HG02571 (cell line): ENCODE results near the gene LRRC66.

ENCODE experiments used
- ATAC-seq: cut with Tn5 transposase; IDR thresholded peaks from one replicate; pipeline ENCODE4 v1.9.1; 2021; ENCODE audit warnings: mild to moderate bottlenecking, moderate library complexity; ENCODE audit not compliant: unreplicated experiment

Gene LRRC66

GRCh38 chr4:52015366-52015765 lies 4.8 kb downstream of the LRRC66 start:
- ATAC-seq = no peak

GRCh38 chr4:52014903-52015302 lies 5.3 kb downstream of the LRRC66 start:
- no peak for ATAC-seq

DNA sequence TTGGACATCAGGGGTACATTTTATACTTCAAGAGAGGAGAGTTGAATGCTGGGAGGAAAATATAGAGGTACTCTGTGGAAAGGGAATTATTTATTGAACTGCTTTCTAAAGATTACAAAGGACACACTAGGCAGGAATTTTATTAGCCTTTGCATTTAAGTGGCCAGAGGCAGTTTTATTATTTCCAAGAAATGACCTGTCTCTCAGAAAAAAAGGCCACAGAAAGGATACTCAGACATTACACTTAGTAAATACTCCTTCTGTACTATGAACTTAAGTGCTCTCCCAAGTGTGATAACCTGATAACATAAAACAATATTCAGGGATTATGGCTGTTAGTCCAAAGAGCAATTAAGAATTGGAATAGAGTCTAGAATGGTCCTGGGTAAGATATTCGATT lies 7.5 kb downstream of the LRRC66 start:
- ATAC-seq = no peak

DNA sequence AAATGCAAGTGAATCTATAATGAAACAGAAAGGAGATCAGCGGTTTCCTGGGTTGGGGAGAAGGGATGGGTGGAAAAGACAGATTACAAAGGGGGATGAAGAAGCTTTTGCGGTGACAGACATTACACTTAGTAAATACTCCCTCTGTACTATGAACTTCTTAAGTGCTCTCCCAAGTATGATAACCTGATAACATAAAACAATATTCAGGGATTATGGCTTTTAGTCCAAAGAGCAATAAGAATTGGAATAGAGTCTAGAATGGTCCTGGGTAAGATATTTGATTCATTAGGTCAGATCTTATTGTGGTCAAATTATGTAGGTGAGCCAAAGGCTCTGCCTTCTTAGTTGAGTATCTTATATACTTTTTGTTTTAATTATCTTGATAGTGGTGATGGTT lies 9.2 kb downstream of the LRRC66 start:
- ATAC-seq = no peak

DNA sequence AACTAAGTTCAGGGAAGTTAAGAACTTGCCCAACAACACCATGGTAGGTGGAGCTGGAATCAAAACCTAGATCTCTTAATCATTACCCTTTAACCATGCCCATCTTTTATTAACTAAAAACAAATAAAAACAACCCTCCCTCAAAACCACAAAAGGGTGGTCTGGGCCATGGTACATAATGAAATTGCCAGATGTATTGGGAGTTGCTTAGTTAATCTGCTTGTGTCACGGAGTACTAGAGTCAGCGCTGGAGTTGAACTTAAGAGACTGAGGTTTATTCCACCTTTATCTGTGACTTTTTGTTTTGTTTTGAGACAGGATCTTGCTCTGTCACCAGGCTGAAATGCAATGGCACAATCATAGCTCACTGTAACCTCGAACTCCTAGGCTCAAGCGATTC lies 13.3 kb downstream of the LRRC66 start:
- no peak for ATAC-seq

DNA sequence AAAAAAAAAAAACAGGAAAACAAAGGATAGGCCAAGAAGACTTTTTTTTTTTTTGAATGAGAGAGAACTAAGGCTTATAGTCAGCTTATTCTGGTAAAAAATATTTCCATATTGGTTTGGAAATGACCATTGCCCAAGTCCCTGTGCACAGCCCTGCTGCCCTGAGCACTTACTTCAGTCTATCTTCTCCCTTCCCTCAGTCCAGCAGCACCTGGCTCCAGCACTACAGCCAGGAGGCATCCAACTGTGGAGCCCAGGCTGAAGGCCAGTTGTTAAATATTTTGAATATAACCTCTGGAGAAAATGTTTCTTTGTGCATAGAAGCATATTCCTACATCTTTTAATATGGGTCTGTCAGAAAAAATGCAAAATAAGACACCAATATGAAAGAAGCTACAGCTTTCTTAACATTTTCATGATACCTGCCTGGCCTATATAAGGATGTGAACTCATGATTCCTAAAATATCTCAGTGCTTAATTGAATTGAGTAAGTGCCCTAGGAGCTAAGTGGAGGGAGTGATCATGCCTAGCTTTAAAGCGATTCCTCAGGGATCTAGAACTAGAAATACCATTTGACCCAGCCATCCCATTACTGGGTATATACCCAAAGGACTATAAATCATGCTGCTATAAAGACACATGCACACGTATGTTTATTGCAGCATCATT lies 14.4 kb downstream of the LRRC66 start:
- no peak for ATAC-seq

DNA sequence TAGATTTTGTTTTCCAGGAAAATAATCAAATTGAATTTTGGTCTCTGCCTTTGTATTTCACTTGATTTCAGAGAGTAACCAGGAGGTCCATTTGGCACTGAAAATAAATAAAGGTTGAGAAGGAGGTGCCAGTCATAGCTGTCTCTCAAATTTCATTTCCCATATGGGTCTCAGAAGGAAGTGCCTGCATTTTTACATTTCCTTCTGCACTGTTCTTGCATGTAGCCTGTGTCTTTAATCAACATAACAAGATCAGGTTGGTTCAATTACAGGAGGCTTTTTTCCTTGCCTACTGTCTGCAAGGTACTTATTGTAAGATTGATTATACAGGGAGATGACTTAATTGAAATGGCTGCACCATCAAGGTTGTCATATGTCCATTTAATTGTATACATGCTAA lies 15.7 kb downstream of the LRRC66 start:
- no peak for ATAC-seq

GRCh38 chr4:52001616-52002015 lies 18.5 kb downstream of the LRRC66 start:
- ATAC-seq = no peak

GRCh38 chr4:51999250-51999649 lies 20.9 kb downstream of the LRRC66 start:
- no peak for ATAC-seq

- no peak for ATAC-seq
Measured at GRCh38 chr4:51998837-51999236, 21.3 kb downstream of the LRRC66 start.

- no peak for ATAC-seq
Measured at GRCh38 chr4:51997647-51998046, 22.5 kb downstream of the LRRC66 start.

DNA sequence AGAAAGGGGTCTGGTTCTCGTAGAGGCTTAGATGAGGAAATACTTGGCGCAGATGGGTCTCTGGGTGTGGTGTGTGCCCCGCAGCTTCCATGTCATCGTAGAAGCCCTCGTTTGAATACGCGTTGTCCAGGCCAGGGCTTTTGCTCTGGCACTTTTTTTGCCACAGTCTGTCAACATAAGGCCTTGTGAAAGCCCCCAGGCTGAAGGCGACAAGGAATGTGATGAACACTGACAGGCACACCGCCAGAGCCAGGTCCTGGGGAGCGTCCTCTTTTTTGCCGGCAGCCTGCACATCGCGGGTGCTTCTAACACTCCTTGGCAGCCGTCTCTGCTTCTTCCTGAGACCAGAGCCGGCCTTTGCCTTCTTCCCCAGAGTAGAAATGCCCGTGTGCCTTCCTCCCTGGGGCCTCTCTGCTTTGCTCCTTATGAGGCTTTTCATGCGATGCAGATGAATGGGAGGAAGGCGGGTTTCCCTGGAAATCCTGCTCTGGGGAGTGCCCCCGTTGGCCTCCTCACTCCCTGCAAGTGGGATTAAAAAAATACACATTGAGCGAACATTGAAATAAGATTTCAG lies 24.4 kb downstream of the LRRC66 start:
- no peak for ATAC-seq

DNA sequence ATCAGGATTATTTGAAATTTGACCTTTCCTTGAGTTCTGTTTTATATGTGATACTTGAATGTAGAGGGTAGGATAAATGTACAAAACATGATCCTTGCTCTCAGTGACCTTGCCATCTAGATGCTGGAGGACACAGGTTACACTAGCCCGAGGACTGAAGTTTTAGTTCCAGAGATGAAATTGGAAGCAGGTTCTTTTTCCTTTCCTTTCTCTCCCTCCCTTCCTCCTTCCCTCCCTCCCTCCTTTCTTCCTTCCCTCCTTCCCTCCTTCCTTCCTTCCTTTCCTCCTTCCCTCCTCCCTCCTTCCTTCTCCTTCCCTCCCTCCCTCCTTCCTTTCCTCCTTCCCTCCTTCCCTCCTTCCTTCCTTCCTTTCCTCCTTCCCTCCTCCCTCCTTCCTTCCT lies 54.3 kb downstream of the LRRC66 start:
- no peak for ATAC-seq

- no peak for ATAC-seq
Measured at GRCh38 chr4:51963841-51964517, 56.2 kb downstream of the LRRC66 start.

DNA sequence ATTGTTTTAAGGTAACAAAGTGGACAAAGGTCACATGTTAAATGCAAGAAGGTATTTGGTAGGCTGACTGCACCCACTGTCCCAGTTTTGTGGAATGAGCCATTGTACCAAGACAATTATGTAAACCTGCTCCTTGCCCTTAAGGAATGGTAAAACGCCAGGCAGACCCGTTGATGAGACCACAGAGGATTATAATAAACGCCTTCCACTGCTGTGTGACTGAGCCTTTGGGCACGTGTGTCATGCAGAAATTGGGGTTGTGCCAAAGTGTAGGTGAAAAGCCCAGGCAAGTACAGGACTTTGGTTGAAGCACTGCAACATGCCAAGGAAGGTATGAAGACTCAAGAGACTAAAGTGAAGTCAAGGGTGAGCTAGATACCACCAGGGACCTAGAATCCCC lies 59.7 kb downstream of the LRRC66 start:
- no peak for ATAC-seq

- ATAC-seq = no peak
Measured at GRCh38 chr4:51958199-51958968, 61.8 kb downstream of the LRRC66 start.
